ENCODE data around the gene JADE2. TPM values are rescaled to one million over a fixed set of nuclear protein-coding genes. Genes with fewer than 3 reads are reported as not detected.

The JADE2 gene
- 100 to 1,000 TPM in 1 of 6 donors, 10 to 100 TPM in 5; 51.5 to 102 (median 69.5) TPM for total RNA-seq

- DNase-seq (peak; percentile 73 to 94), ATAC-seq (ENCODE audit: low FRiP score in 2 of 2) (peak; percentile 52 to 83)
- WGBS, 2 donors: 0 to 1% methylated on average over 50 to 56 of the region's 57 CpGs
Measured at GRCh38 chr5:134524826-134525682, at the start of gene JADE2. Gene JADE2 (plus strand): TSS chr5:134525670. CDS start chr5:134535858, 10,188 bp downstream.

GRCh38 chr5:134477462-134478245, 47.8 kb upstream of the JADE2 start:
- Histone ChIP-seq H3K4me3 (no peak overlapping the region), H3K27me3 (no peaks in the 10 kb centered on the region), H3K4me1 (no peaks in the 10 kb centered on the region), H3K27ac (no peak overlapping the region), H3K36me3 (no peaks in the 10 kb centered on the region), H3K9me3 (no peaks in the 10 kb centered on the region)
- no peak for DNase-seq
- ATAC-seq (ENCODE audit: low FRiP score in 2 of 2): peak in 1 of 2 donors; percentile 47
- 92 to 93% methylated on average over 13 to 14 of the region's 14 CpGs for WGBS, 2 donors
- TF ChIP-seq POLR2AphosphoS5 (IDR thresholded peaks at IDR 0.05) (no peak), CTCF (IDR thresholded peaks at IDR 0.05) (no peak), EP300 (IDR thresholded peaks at IDR 0.05) (no peak), POLR2A (IDR thresholded peaks at IDR 0.05) (no peak)

More at GRCh38 chr5:134524826-134525682, at the start of gene JADE2:
- Histone ChIP-seq H3K27me3 (no peaks in the 10 kb centered on the region), H3K9me3 (no peaks in the 10 kb centered on the region), H3K27ac (peak within 1 kb of the TSS; percentile 96 to 98 (median 98)), H3K36me3 (no peaks in the 10 kb centered on the region), H3K4me3 (peak within 1 kb of the TSS; percentile 64 to 96 (median 86)), H3K4me1 (peaks cover 29 to 35% (median 33%) of the 10 kb centered on the region in 4 donors)
- TF ChIP-seq POLR2AphosphoS5 (IDR thresholded peaks at IDR 0.05) (no peak), POLR2A (IDR thresholded peaks at IDR 0.05) (peak in 1 of 4 donors; percentile 62)

- no peaks in the 10 kb centered on the region for H3K36me3 ChIP-seq
- no peaks in the 10 kb centered on the region for H3K27me3 ChIP-seq
- no peaks in the 10 kb centered on the region for H3K4me1 ChIP-seq
- TF ChIP-seq POLR2AphosphoS5 (IDR thresholded peaks at IDR 0.05): no peak
- TF ChIP-seq CTCF (IDR thresholded peaks at IDR 0.05): no peak
- TF ChIP-seq POLR2A (IDR thresholded peaks at IDR 0.05): no peak
- TF ChIP-seq EP300 (IDR thresholded peaks at IDR 0.05): no peak
- H3K4me3 ChIP-seq: no peak overlapping the region
- no peak overlapping the region for H3K27ac ChIP-seq
- ATAC-seq (ENCODE audit: low FRiP score in 2 of 2) (no peak), DNase-seq (no peak)
- no peaks in the 10 kb centered on the region for H3K9me3 ChIP-seq
- WGBS, 2 donors: 89 to 90% methylated on average over 4 of the region's 4 CpGs
Measured at GRCh38 chr5:134479839-134480238, 45.6 kb upstream of the JADE2 start.

GRCh38 chr5:134489227-134489944, 36.1 kb upstream of the JADE2 start:
- no peak overlapping the region for H3K27ac ChIP-seq
- H3K4me3 ChIP-seq: no peak overlapping the region
- WGBS, 2 donors: 96 to 97% methylated on average over 6 to 7 of the region's 7 CpGs
- no peaks in the 10 kb centered on the region for H3K4me1 ChIP-seq
- no peaks in the 10 kb centered on the region for H3K9me3 ChIP-seq
- no peaks in the 10 kb centered on the region for H3K27me3 ChIP-seq
- DNase-seq: no peak
- no peak for TF ChIP-seq EP300 (IDR thresholded peaks at IDR 0.05)
- ATAC-seq (ENCODE audit: low FRiP score in 2 of 2): no peak
- no peaks in the 10 kb centered on the region for H3K36me3 ChIP-seq

GRCh38 chr5:134490255-134490924, 35.1 kb upstream of the JADE2 start:
- H3K4me1 ChIP-seq: no peaks in the 10 kb centered on the region
- ATAC-seq (ENCODE audit: low FRiP score in 2 of 2): no peak
- no peaks in the 10 kb centered on the region for H3K27me3 ChIP-seq
- TF ChIP-seq EP300 (IDR thresholded peaks at IDR 0.05): no peak
- no peak for TF ChIP-seq POLR2A (IDR thresholded peaks at IDR 0.05)
- no peak for TF ChIP-seq POLR2AphosphoS5 (IDR thresholded peaks at IDR 0.05)
- TF ChIP-seq CTCF (IDR thresholded peaks at IDR 0.05): no peak
- H3K9me3 ChIP-seq: no peaks in the 10 kb centered on the region
- WGBS, 2 donors: 90 to 92% methylated on average over 9 of the region's 9 CpGs
- H3K4me3 ChIP-seq: no peak overlapping the region
- no peak overlapping the region for H3K27ac ChIP-seq
- no peak for DNase-seq
- H3K36me3 ChIP-seq: no peaks in the 10 kb centered on the region

Data from upper lobe of left lung (tissue), 6 donors.